ENCODE measurements around the gene ERBB4. TPM values are rescaled to one million over a fixed set of nuclear protein-coding genes. Genes with fewer than 3 reads are reported as not detected.

The ERBB4 gene
- total and polyA plus RNA-seq, 2 of the 8 experiments (the other 6 are each of a cell fraction or from before 2014, with no cell fraction given): 0.34 to 1.3 TPM

DNA sequence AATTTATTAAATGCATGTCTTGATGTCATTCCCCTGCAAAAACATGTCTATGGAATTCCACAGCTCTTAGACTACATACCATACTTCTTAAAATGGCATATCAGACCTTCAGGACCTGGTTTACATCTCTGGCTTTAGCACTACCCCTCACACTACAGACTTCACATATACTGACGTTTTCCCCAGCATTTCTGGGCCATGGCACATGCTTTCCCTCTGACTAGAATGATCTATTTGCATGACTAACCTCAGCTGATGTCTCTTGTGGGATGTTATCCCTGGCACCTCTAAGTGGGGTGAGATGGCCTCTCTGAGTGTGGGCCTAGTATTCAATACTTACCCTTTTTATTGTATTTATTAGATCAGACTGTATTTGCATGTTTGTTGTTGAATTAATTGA, 381.6 kb downstream of the ERBB4 start (continued):
- TF ChIP-seq, protein P1, sequence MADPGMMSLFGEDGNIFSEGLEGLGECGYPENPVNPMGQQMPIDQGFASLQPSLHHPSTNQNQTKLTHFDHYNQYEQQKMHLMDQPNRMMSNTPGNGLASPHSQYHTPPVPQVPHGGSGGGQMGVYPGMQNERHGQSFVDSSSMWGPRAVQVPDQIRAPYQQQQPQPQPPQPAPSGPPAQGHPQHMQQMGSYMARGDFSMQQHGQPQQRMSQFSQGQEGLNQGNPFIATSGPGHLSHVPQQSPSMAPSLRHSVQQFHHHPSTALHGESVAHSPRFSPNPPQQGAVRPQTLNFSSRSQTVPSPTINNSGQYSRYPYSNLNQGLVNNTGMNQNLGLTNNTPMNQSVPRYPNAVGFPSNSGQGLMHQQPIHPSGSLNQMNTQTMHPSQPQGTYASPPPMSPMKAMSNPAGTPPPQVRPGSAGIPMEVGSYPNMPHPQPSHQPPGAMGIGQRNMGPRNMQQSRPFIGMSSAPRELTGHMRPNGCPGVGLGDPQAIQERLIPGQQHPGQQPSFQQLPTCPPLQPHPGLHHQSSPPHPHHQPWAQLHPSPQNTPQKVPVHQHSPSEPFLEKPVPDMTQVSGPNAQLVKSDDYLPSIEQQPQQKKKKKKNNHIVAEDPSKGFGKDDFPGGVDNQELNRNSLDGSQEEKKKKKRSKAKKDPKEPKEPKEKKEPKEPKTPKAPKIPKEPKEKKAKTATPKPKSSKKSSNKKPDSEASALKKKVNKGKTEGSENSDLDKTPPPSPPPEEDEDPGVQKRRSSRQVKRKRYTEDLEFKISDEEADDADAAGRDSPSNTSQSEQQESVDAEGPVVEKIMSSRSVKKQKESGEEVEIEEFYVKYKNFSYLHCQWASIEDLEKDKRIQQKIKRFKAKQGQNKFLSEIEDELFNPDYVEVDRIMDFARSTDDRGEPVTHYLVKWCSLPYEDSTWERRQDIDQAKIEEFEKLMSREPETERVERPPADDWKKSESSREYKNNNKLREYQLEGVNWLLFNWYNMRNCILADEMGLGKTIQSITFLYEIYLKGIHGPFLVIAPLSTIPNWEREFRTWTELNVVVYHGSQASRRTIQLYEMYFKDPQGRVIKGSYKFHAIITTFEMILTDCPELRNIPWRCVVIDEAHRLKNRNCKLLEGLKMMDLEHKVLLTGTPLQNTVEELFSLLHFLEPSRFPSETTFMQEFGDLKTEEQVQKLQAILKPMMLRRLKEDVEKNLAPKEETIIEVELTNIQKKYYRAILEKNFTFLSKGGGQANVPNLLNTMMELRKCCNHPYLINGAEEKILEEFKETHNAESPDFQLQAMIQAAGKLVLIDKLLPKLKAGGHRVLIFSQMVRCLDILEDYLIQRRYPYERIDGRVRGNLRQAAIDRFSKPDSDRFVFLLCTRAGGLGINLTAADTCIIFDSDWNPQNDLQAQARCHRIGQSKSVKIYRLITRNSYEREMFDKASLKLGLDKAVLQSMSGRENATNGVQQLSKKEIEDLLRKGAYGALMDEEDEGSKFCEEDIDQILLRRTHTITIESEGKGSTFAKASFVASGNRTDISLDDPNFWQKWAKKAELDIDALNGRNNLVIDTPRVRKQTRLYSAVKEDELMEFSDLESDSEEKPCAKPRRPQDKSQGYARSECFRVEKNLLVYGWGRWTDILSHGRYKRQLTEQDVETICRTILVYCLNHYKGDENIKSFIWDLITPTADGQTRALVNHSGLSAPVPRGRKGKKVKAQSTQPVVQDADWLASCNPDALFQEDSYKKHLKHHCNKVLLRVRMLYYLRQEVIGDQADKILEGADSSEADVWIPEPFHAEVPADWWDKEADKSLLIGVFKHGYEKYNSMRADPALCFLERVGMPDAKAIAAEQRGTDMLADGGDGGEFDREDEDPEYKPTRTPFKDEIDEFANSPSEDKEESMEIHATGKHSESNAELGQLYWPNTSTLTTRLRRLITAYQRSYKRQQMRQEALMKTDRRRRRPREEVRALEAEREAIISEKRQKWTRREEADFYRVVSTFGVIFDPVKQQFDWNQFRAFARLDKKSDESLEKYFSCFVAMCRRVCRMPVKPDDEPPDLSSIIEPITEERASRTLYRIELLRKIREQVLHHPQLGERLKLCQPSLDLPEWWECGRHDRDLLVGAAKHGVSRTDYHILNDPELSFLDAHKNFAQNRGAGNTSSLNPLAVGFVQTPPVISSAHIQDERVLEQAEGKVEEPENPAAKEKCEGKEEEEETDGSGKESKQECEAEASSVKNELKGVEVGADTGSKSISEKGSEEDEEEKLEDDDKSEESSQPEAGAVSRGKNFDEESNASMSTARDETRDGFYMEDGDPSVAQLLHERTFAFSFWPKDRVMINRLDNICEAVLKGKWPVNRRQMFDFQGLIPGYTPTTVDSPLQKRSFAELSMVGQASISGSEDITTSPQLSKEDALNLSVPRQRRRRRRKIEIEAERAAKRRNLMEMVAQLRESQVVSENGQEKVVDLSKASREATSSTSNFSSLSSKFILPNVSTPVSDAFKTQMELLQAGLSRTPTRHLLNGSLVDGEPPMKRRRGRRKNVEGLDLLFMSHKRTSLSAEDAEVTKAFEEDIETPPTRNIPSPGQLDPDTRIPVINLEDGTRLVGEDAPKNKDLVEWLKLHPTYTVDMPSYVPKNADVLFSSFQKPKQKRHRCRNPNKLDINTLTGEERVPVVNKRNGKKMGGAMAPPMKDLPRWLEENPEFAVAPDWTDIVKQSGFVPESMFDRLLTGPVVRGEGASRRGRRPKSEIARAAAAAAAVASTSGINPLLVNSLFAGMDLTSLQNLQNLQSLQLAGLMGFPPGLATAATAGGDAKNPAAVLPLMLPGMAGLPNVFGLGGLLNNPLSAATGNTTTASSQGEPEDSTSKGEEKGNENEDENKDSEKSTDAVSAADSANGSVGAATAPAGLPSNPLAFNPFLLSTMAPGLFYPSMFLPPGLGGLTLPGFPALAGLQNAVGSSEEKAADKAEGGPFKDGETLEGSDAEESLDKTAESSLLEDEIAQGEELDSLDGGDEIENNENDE (IDR thresholded peaks at IDR 0.05; ENCODE audit: insufficient replicate concordance, low read length): no peak
- TF ChIP-seq TAF1 (IDR thresholded peaks at IDR 0.05; ENCODE audit: low read depth, low read length) (no peak), YY1 (IDR thresholded peaks at IDR 0.05; ENCODE audit: low read depth, low read length) (no peak), EGR1 (IDR thresholded peaks at IDR 0.05; ENCODE audit: borderline replicate concordance, low read depth, low read length) (no peak), RXRA (IDR thresholded peaks at IDR 0.05; ENCODE audit: insufficient read depth, low read depth, low read length) (no peak), BACH1 (IDR thresholded peaks at IDR 0.05; ENCODE audit: low read length) (no peak)
- TF ChIP-seq, protein P2, sequence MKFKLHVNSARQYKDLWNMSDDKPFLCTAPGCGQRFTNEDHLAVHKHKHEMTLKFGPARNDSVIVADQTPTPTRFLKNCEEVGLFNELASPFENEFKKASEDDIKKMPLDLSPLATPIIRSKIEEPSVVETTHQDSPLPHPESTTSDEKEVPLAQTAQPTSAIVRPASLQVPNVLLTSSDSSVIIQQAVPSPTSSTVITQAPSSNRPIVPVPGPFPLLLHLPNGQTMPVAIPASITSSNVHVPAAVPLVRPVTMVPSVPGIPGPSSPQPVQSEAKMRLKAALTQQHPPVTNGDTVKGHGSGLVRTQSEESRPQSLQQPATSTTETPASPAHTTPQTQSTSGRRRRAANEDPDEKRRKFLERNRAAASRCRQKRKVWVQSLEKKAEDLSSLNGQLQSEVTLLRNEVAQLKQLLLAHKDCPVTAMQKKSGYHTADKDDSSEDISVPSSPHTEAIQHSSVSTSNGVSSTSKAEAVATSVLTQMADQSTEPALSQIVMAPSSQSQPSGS (IDR thresholded peaks at IDR 0.05; ENCODE audit: low read length): no peak
